Neuronal stem cell (in vitro differentiated cells): Measurements from ENCODE around the gene CEP170. TPM values are rescaled to one million over a fixed set of nuclear protein-coding genes. Genes with fewer than 3 reads are reported as not detected.
"Not testable (repeated sequence)": the region's sequence is repeated elsewhere in the genome, so short reads cannot be mapped to it uniquely, and the experiment has no call there.

Experiments used
- DNase-seq: peaks from one replicate; pipeline ENCODE4 v3.0.0-alpha.2; 2013; ENCODE audit warnings: low spot score
- H2AFZ ChIP-seq: one replicate; pipeline ENCODE4 v1.6.1; 2013; ENCODE audit warnings: mild to moderate bottlenecking, low read length, inconsistent platforms
- H2AK5ac ChIP-seq: 2 replicates; pipeline ENCODE4 v1.6.1; 2013; ENCODE audit warnings: low read depth, mild to moderate bottlenecking, inconsistent platforms, low read length, moderate library complexity, mixed read lengths
- H2BK120ac ChIP-seq: 2 replicates; pipeline ENCODE4 v1.6.1; 2013; ENCODE audit warnings: low read depth, mild to moderate bottlenecking, inconsistent platforms, low read length, moderate library complexity, mixed read lengths
- H2BK12ac ChIP-seq: one replicate; pipeline ENCODE4 v1.6.1; 2013; ENCODE audit warnings: low read length, inconsistent platforms
- H2BK15ac ChIP-seq: 2 replicates; pipeline ENCODE4 v1.6.1; 2013; ENCODE audit warnings: mild to moderate bottlenecking, low read length, inconsistent platforms, mixed read lengths
- H2BK5ac ChIP-seq: one replicate; pipeline ENCODE4 v1.6.1; 2013; ENCODE audit warnings: inconsistent platforms, mild to moderate bottlenecking, low read length, moderate library complexity
- H3K14ac ChIP-seq: one replicate; pipeline ENCODE4 v1.6.1; 2013; ENCODE audit warnings: low read length, inconsistent platforms
- H3K18ac ChIP-seq: 2 replicates; pipeline ENCODE4 v1.6.1; 2013; ENCODE audit warnings: low read length, inconsistent platforms
- H3K23ac ChIP-seq: 2 replicates; pipeline ENCODE4 v1.6.1; 2013; ENCODE audit warnings: low read depth, mild to moderate bottlenecking, mixed read lengths, low read length, inconsistent platforms; ENCODE audit not compliant: poor library complexity
- H3K27ac ChIP-seq: replicated peaks from 3 replicates; pipeline ENCODE4 v1.5.1; 2013; ENCODE audit warnings: low read length, inconsistent platforms
- H3K27me3 ChIP-seq, 3 experiments: 2 replicates each; pipeline ENCODE4 v1.6.1; 2013; ENCODE audit warnings: low read length in 3 of 3, mild to moderate bottlenecking in 2 of 3, inconsistent platforms in 1 of 3, low read depth in 1 of 3, mixed read lengths in 1 of 3, moderate library complexity in 1 of 3; ENCODE audit not compliant: control insufficient read depth in 3 of 3, insufficient read depth in 3 of 3
- H3K36me3 ChIP-seq, 2 donors: replicated peaks in 1 of 2; 2 replicates each; pipeline ENCODE4 v1.6.1; 2013; ENCODE audit warnings: low read length in 2 of 2; ENCODE audit not compliant: control insufficient read depth in 2 of 2, insufficient read depth in 2 of 2
- H3K4ac ChIP-seq: 2 replicates; pipeline ENCODE4 v1.6.1; 2013; ENCODE audit warnings: inconsistent platforms, mild to moderate bottlenecking, low read length, moderate library complexity
- H3K4me1 ChIP-seq, 2 donors: 1 replicate in 1 of 2; 2 replicates in 1 of 2; pipeline ENCODE4 v1.6.1; 2013; ENCODE audit warnings: low read length in 2 of 2, low read depth in 1 of 2; ENCODE audit not compliant: control insufficient read depth in 2 of 2, insufficient read depth in 1 of 2
- H3K4me2 ChIP-seq: one replicate; pipeline ENCODE4 v1.6.1; 2013; ENCODE audit warnings: mild to moderate bottlenecking, low read length, inconsistent platforms; ENCODE audit not compliant: insufficient read depth, poor library complexity, severe bottlenecking
- H3K4me3 ChIP-seq, 2 donors: 2 replicates each; pipeline ENCODE4 v1.5.1; 2013; ENCODE audit warnings: low read length in 2 of 2, mild to moderate bottlenecking in 2 of 2, inconsistent platforms in 1 of 2, moderate library complexity in 1 of 2
- H3K79me1 ChIP-seq: one replicate; pipeline ENCODE4 v1.6.1; 2013; ENCODE audit warnings: low read depth, mild to moderate bottlenecking, inconsistent platforms, low read length, moderate library complexity
- H3K9ac ChIP-seq: one replicate; pipeline ENCODE4 v1.6.1; 2013; ENCODE audit warnings: mild to moderate bottlenecking, low read depth, low read length, inconsistent platforms; ENCODE audit not compliant: poor library complexity
- H3K9me3 ChIP-seq, 2 donors: replicated peaks in 1 of 2; 2 replicates each; pipeline versions ENCODE3 to v1.6.1; 2013; ENCODE audit warnings: low read length in 2 of 2, mild to moderate bottlenecking in 2 of 2, inconsistent platforms in 1 of 2, low read depth in 1 of 2, mixed read lengths in 1 of 2, moderate library complexity in 1 of 2; ENCODE audit not compliant: control insufficient read depth in 2 of 2, insufficient read depth in 1 of 2
- H4K8ac ChIP-seq: one replicate; pipeline ENCODE4 v1.6.1; 2013; ENCODE audit warnings: low read depth, mild to moderate bottlenecking, inconsistent platforms, low read length, moderate library complexity
- H4K91ac ChIP-seq: one replicate; pipeline ENCODE4 v1.6.1; 2013; ENCODE audit warnings: low read length, low read depth, mild to moderate bottlenecking, inconsistent platforms; ENCODE audit not compliant: poor library complexity
- WGBS, 2 donors: extraction: QIAGEN DNeasy Blood & Tissue Kit; methylation state at CpG; one replicate each; pipeline ENCODE4 v1.1.7; 2013; ENCODE audit warnings: missing lambda C conversion rate in 2 of 2, mixed read lengths in 1 of 2; ENCODE audit not compliant: insufficient read length in 2 of 2, insufficient replicate concordance in 1 of 2; ENCODE audit errors: extremely low coverage in 2 of 2; 5-methylcytosine and 5-hydroxymethylcytosine counted together
- small RNA-seq: library from polyadenylated mRNA; stranded (forward); fragments of <200 nt; extraction: miRNeasy Mini kit (QIAGEN cat#:217004); gene quantifications from one replicate; pipeline ENCODE3, GENCODE V24; 2013; ENCODE audit not compliant: insufficient read depth

Gene CEP170

GRCh38 chr1:243101551-243102050 is 153.5 kb downstream of the CEP170 start:
- not testable (repeated sequence) for H3K18ac ChIP-seq, H4K91ac ChIP-seq, H3K27ac ChIP-seq, H4K8ac ChIP-seq, H3K23ac ChIP-seq, H3K4me2 ChIP-seq, H3K4me1 ChIP-seq, DNase-seq, H3K79me1 ChIP-seq, H2BK5ac ChIP-seq, H3K36me3 ChIP-seq, H2BK120ac ChIP-seq, H3K27me3 ChIP-seq, H2AK5ac ChIP-seq, H3K9me3 ChIP-seq, H2AFZ ChIP-seq, H3K4ac ChIP-seq, H2BK12ac ChIP-seq, H3K4me3 ChIP-seq, H2BK15ac ChIP-seq, H3K9ac ChIP-seq, H3K14ac ChIP-seq
- no CpG with 5 or more reads among the region's 40 CpGs for whole genome bisulfite sequencing, 2 donors

- not testable (repeated sequence) for H2BK120ac ChIP-seq, H3K14ac ChIP-seq, H3K4me3 ChIP-seq, H2AK5ac ChIP-seq, H3K4ac ChIP-seq, H3K27ac ChIP-seq, H2BK12ac ChIP-seq, H4K91ac ChIP-seq, H3K9me3 ChIP-seq, H3K18ac ChIP-seq, H3K4me1 ChIP-seq, H2BK5ac ChIP-seq, H3K9ac ChIP-seq, H2BK15ac ChIP-seq, H3K79me1 ChIP-seq, H3K4me2 ChIP-seq, H4K8ac ChIP-seq, DNase-seq, H3K23ac ChIP-seq, H2AFZ ChIP-seq, H3K27me3 ChIP-seq, H3K36me3 ChIP-seq
- no CpG with 5 or more reads among the region's 3 CpGs for WGBS, 2 donors
Measured at GRCh38 chr1:243087368-243087767, 167.7 kb downstream of the CEP170 start.

Small RNA genes within 50 kb of the gene (small RNA-seq; reads per million reads assigned to genes)
- not detected for gene RNU6-747P
